Activated naive CD4-positive, alpha-beta T cell treated with anti-CD3 and anti-CD28 coated beads, Interleukin-2, amount 50 U/mL, for 24 hours (primary cell): ENCODE results near the gene EIF6.

Experiments
- H3K27ac Mint-ChIP-seq: one replicate; pipeline ENCODE4 v1.8.0; 2021; ENCODE audit warnings: mild to moderate bottlenecking, mixed read lengths
- H3K27me3 Mint-ChIP-seq: one replicate; pipeline ENCODE4 v1.8.0; 2021; ENCODE audit warnings: mixed read lengths
- H3K36me3 Mint-ChIP-seq: one replicate; pipeline ENCODE4 v1.8.0; 2021; ENCODE audit warnings: mixed read lengths
- H3K4me1 Mint-ChIP-seq: one replicate; pipeline ENCODE4 v1.8.0; 2021; ENCODE audit warnings: mixed read lengths
- H3K4me3 Mint-ChIP-seq: one replicate; pipeline ENCODE4 v1.8.0; 2021; ENCODE audit warnings: mild to moderate bottlenecking, mixed read lengths
- H3K9me3 Mint-ChIP-seq: one replicate; pipeline ENCODE4 v1.8.0; 2021; ENCODE audit warnings: mixed read lengths

Gene EIF6

GRCh38 chr20:35303382-35303734 is 18.8 kb upstream of the EIF6 start:
- Mint-ChIP-seq H3K4me3 (no peak overlapping the region), H3K27ac (no peak overlapping the region), H3K27me3 (no peaks in the 10 kb centered on the region), H3K36me3 (peaks cover 2% of the 10 kb centered on the region), H3K9me3 (no peaks in the 10 kb centered on the region), H3K4me1 (peaks cover 31% of the 10 kb centered on the region)

GRCh38 chr20:35302421-35303335 is 18.1 kb upstream of the EIF6 start:
- H3K27ac Mint-ChIP-seq = no peak overlapping the region
- peaks cover 31% of the 10 kb centered on the region for H3K4me1 Mint-ChIP-seq
- H3K4me3 Mint-ChIP-seq = no peak overlapping the region
- no peaks in the 10 kb centered on the region for H3K9me3 Mint-ChIP-seq
- no peaks in the 10 kb centered on the region for H3K27me3 Mint-ChIP-seq
- H3K36me3 Mint-ChIP-seq = peaks cover 2% of the 10 kb centered on the region

GRCh38 chr20:35301426-35301825 is 16.9 kb upstream of the EIF6 start:
- no peak overlapping the region for H3K4me3 Mint-ChIP-seq

GRCh38 chr20:35300469-35301262 is 16.1 kb upstream of the EIF6 start:
- no peak overlapping the region for H3K4me3 Mint-ChIP-seq
- H3K36me3 Mint-ChIP-seq = no peaks in the 10 kb centered on the region
- peaks cover 18% of the 10 kb centered on the region for H3K4me1 Mint-ChIP-seq
- no peak overlapping the region for H3K27ac Mint-ChIP-seq
- H3K27me3 Mint-ChIP-seq = no peaks in the 10 kb centered on the region
- H3K9me3 Mint-ChIP-seq = no peaks in the 10 kb centered on the region

More at GRCh38 chr20:35301426-35301825, 16.9 kb upstream of the EIF6 start:
- H3K27me3 Mint-ChIP-seq = no peaks in the 10 kb centered on the region
- peak overlapping the region; percentile 2 for H3K27ac Mint-ChIP-seq
- no peaks in the 10 kb centered on the region for H3K9me3 Mint-ChIP-seq
- peaks cover 26% of the 10 kb centered on the region for H3K4me1 Mint-ChIP-seq
- peaks cover 2% of the 10 kb centered on the region for H3K36me3 Mint-ChIP-seq

- Mint-ChIP-seq H3K27ac (no peak overlapping the region), H3K27me3 (no peaks in the 10 kb centered on the region)
These were observed 15.2 kb upstream of the EIF6 start for GRCh38 chr20:35299780-35300179.

GRCh38 chr20:35298264-35298663 is 13.7 kb upstream of the EIF6 start:
- H3K27ac Mint-ChIP-seq = no peak overlapping the region
- H3K36me3 Mint-ChIP-seq = no peaks in the 10 kb centered on the region
- H3K27me3 Mint-ChIP-seq = no peaks in the 10 kb centered on the region
- H3K9me3 Mint-ChIP-seq = no peaks in the 10 kb centered on the region
- H3K4me3 Mint-ChIP-seq = no peak overlapping the region
- H3K4me1 Mint-ChIP-seq = no peaks in the 10 kb centered on the region

More at GRCh38 chr20:35299780-35300179, 15.2 kb upstream of the EIF6 start:
- H3K36me3 Mint-ChIP-seq = no peaks in the 10 kb centered on the region
- no peak overlapping the region for H3K4me3 Mint-ChIP-seq
- no peaks in the 10 kb centered on the region for H3K9me3 Mint-ChIP-seq
- H3K4me1 Mint-ChIP-seq = peaks cover 13% of the 10 kb centered on the region

GRCh38 chr20:35297740-35298139 is 13.2 kb upstream of the EIF6 start:
- no peak overlapping the region for H3K27ac Mint-ChIP-seq
- no peaks in the 10 kb centered on the region for H3K36me3 Mint-ChIP-seq
- H3K9me3 Mint-ChIP-seq = no peaks in the 10 kb centered on the region
- H3K4me1 Mint-ChIP-seq = no peaks in the 10 kb centered on the region
- no peaks in the 10 kb centered on the region for H3K27me3 Mint-ChIP-seq
- no peak overlapping the region for H3K4me3 Mint-ChIP-seq

- Mint-ChIP-seq H3K27me3 (no peaks in the 10 kb centered on the region), H3K9me3 (no peaks in the 10 kb centered on the region), H3K4me3 (no peak overlapping the region), H3K27ac (no peak overlapping the region), H3K4me1 (no peaks in the 10 kb centered on the region), H3K36me3 (no peaks in the 10 kb centered on the region)
These were observed 12.6 kb upstream of the EIF6 start for GRCh38 chr20:35297155-35297554.

GRCh38 chr20:35296101-35296554 is 11.6 kb upstream of the EIF6 start:
- no peak overlapping the region for H3K27ac Mint-ChIP-seq
- no peaks in the 10 kb centered on the region for H3K4me1 Mint-ChIP-seq
- H3K27me3 Mint-ChIP-seq = no peaks in the 10 kb centered on the region
- no peaks in the 10 kb centered on the region for H3K36me3 Mint-ChIP-seq
- H3K4me3 Mint-ChIP-seq = no peak overlapping the region
- H3K9me3 Mint-ChIP-seq = no peaks in the 10 kb centered on the region

GRCh38 chr20:35295674-35296073 is 11.1 kb upstream of the EIF6 start:
- Mint-ChIP-seq H3K4me3 (no peak overlapping the region), H3K27me3 (no peaks in the 10 kb centered on the region), H3K27ac (no peak overlapping the region), H3K36me3 (no peaks in the 10 kb centered on the region), H3K4me1 (no peaks in the 10 kb centered on the region), H3K9me3 (no peaks in the 10 kb centered on the region)

- H3K36me3 Mint-ChIP-seq = no peaks in the 10 kb centered on the region
- no peaks in the 10 kb centered on the region for H3K27me3 Mint-ChIP-seq
- H3K4me1 Mint-ChIP-seq = no peaks in the 10 kb centered on the region
- no peak overlapping the region for H3K4me3 Mint-ChIP-seq
- H3K27ac Mint-ChIP-seq = no peak overlapping the region
- H3K9me3 Mint-ChIP-seq = no peaks in the 10 kb centered on the region
These were observed 10.5 kb upstream of the EIF6 start for GRCh38 chr20:35295058-35295457.

- Mint-ChIP-seq H3K27ac (no peak overlapping the region), H3K36me3 (no peaks in the 10 kb centered on the region), H3K9me3 (no peaks in the 10 kb centered on the region), H3K4me1 (no peaks in the 10 kb centered on the region), H3K27me3 (no peaks in the 10 kb centered on the region), H3K4me3 (no peak overlapping the region)
These were observed 9.7 kb upstream of the EIF6 start for GRCh38 chr20:35294293-35294685.

GRCh38 chr20:35293303-35294292 is 9.0 kb upstream of the EIF6 start:
- Mint-ChIP-seq H3K4me3 (no peak overlapping the region), H3K27ac (no peak overlapping the region), H3K36me3 (no peaks in the 10 kb centered on the region), H3K27me3 (no peaks in the 10 kb centered on the region), H3K4me1 (no peaks in the 10 kb centered on the region), H3K9me3 (no peaks in the 10 kb centered on the region)

- Mint-ChIP-seq H3K27me3 (no peaks in the 10 kb centered on the region), H3K27ac (no peak overlapping the region), H3K4me1 (no peaks in the 10 kb centered on the region), H3K36me3 (no peaks in the 10 kb centered on the region), H3K4me3 (no peak overlapping the region), H3K9me3 (no peaks in the 10 kb centered on the region)
These were observed 8.1 kb upstream of the EIF6 start for GRCh38 chr20:35292504-35293285.
